Hepatocyte (in vitro differentiated cells): ENCODE data around the gene KRTAP3-1. TPM values are rescaled to one million over a fixed set of nuclear protein-coding genes. Genes with fewer than 3 reads are reported as not detected.

Source experiments
- DNase-seq: peaks from one replicate; pipeline ENCODE4 v3.0.0-alpha.2; 2016; ENCODE audit warnings: low spot score
- H2AFZ ChIP-seq: fragments of 200-600 bp; sonication (generic); 2 replicates; pipeline ENCODE4 v1.6.0; 2016; ENCODE audit warnings: antibody characterized with exemption, mild to moderate bottlenecking
- H3K27ac ChIP-seq: fragments of 200-600 bp; sonication (generic); 2 replicates; pipeline ENCODE4 v1.5.1; 2016; ENCODE audit warnings: mild to moderate bottlenecking
- H3K27me3 ChIP-seq: fragments of 200-600 bp; sonication (generic); 2 replicates; pipeline ENCODE4 v1.6.1; 2016
- H3K36me3 ChIP-seq: fragments of 200-600 bp; sonication (generic); replicated peaks from 2 replicates; pipeline ENCODE4 v1.5.1; 2016; ENCODE audit warnings: low read depth; ENCODE audit not compliant: insufficient read depth
- H3K4me1 ChIP-seq: fragments of 200-600 bp; sonication (generic); 2 replicates; pipeline ENCODE4 v1.5.1; 2016; ENCODE audit warnings: mild to moderate bottlenecking, moderate library complexity; ENCODE audit not compliant: insufficient read depth
- H3K4me2 ChIP-seq: fragments of 200-600 bp; sonication (generic); 2 replicates; pipeline ENCODE4 v1.6.0; 2016
- H3K4me3 ChIP-seq: fragments of 200-600 bp; sonication (generic); 2 replicates; pipeline ENCODE4 v1.5.1; 2016; ENCODE audit warnings: mild to moderate bottlenecking
- H3K79me2 ChIP-seq: fragments of 200-600 bp; sonication (generic); 2 replicates; pipeline ENCODE4 v1.6.0; 2017; ENCODE audit warnings: mild to moderate bottlenecking
- H3K9me2 ChIP-seq: fragments of 200-600 bp; sonication (generic); replicated peaks from 2 replicates; pipeline ENCODE4 v1.6.0; 2017; ENCODE audit warnings: mild to moderate bottlenecking; ENCODE audit not compliant: insufficient read depth
- H3K9me3 ChIP-seq: fragments of 200-600 bp; sonication (generic); 2 replicates; pipeline ENCODE4 v1.5.1; 2016; ENCODE audit warnings: low read depth, mild to moderate bottlenecking
- H4K20me1 ChIP-seq: fragments of 200-600 bp; sonication (generic); 2 replicates; pipeline ENCODE4 v1.6.0; 2016; ENCODE audit warnings: mild to moderate bottlenecking; ENCODE audit not compliant: insufficient read depth, poor library complexity, severe bottlenecking
- CTCF ChIP-seq: fragments of 200-600 bp; sonication (generic); IDR thresholded peaks from 2 replicates; pipeline ENCODE4 v1.5.1; 2016; ENCODE audit warnings: antibody characterized with exemption, mild to moderate bottlenecking; ENCODE audit not compliant: poor library complexity
- EZH2 ChIP-seq: fragments of 200-600 bp; sonication (generic); IDR thresholded peaks from 2 replicates; pipeline ENCODE4 v1.6.1; 2016; ENCODE audit warnings: antibody characterized with exemption, mild to moderate bottlenecking, borderline replicate concordance
- EZH2phosphoT487 ChIP-seq: fragments of 200-600 bp; sonication (generic); IDR thresholded peaks from one replicate; pipeline ENCODE4 v1.6.1; 2018; ENCODE audit warnings: antibody characterized with exemption, mild to moderate bottlenecking, low read depth, moderate library complexity; ENCODE audit not compliant: unreplicated experiment, severe bottlenecking
- WGBS: methylation state at CpG from one replicate; pipeline ENCODE4 v1.1.6; 2016; ENCODE audit warnings: low lambda C conversion rate; ENCODE audit errors: missing lambda C conversion rate; 5-methylcytosine and 5-hydroxymethylcytosine counted together
- polyA plus RNA-seq: library from polyadenylated mRNA; unstranded; fragments of >200 nt; fragmentation: Nextera tagmentation; extraction: Ambion mirVana; gene quantifications from 2 replicates; pipeline ENCODE4 v1.2.1, GENCODE V29; 2016
- total RNA-seq: library from RNA; depleted of rRNA; stranded (reverse); fragments of >200 nt; gene quantifications from 2 replicates; pipeline ENCODE4 v1.2.3, GENCODE V29; 2014

Gene KRTAP3-1
- total and polyA plus RNA-seq, 2 experiments from 2014 or later, result 3.4 TPM; not detected in 1

GRCh38 chr17:40980117-40980516, 28.8 kb downstream of the KRTAP3-1 start:
- Histone ChIP-seq H3K27ac (no peak overlapping the region), H3K4me1 (peaks cover 6% of the 10 kb centered on the region), H3K9me2 (no peaks in the 10 kb centered on the region), H3K36me3 (no peaks in the 10 kb centered on the region), H3K4me2 (peak overlapping the region; percentile 47), H3K79me2 (no peaks in the 10 kb centered on the region), H2AFZ (no peak overlapping the region), H3K27me3 (no peaks in the 10 kb centered on the region), H3K9me3 (no peaks in the 10 kb centered on the region), H3K4me3 (no peak overlapping the region), H4K20me1 (no peaks in the 10 kb centered on the region)
- no peak for DNase-seq
- WGBS, result 69% methylated on average over 3 of the region's 3 CpGs
- TF ChIP-seq EZH2, result no peak
- TF ChIP-seq CTCF, result no peak
- no peak for TF ChIP-seq EZH2phosphoT487

GRCh38 chr17:40978575-40979151, 30.3 kb downstream of the KRTAP3-1 start:
- no peaks in the 10 kb centered on the region for H4K20me1 ChIP-seq
- 84% methylated on average over 13 of the region's 13 CpGs for WGBS
- H3K27me3 ChIP-seq, result no peaks in the 10 kb centered on the region
- no peaks in the 10 kb centered on the region for H3K9me3 ChIP-seq
- no peaks in the 10 kb centered on the region for H3K36me3 ChIP-seq
- H3K9me2 ChIP-seq, result no peaks in the 10 kb centered on the region
- H3K27ac ChIP-seq, result no peak overlapping the region
- H3K4me1 ChIP-seq, result peaks cover 6% of the 10 kb centered on the region
- H3K4me3 ChIP-seq, result no peak overlapping the region
- no peaks in the 10 kb centered on the region for H3K79me2 ChIP-seq
- no peak for DNase-seq
- no peak overlapping the region for H2AFZ ChIP-seq
- no peak overlapping the region for H3K4me2 ChIP-seq
- TF ChIP-seq CTCF (no peak), EZH2 (no peak), EZH2phosphoT487 (no peak)

- H3K4me2 ChIP-seq, result no peak overlapping the region
- TF ChIP-seq CTCF, result no peak
- H3K9me2 ChIP-seq, result no peaks in the 10 kb centered on the region
- no peak overlapping the region for H3K27ac ChIP-seq
- no peaks in the 10 kb centered on the region for H3K9me3 ChIP-seq
- no peaks in the 10 kb centered on the region for H3K27me3 ChIP-seq
- H3K36me3 ChIP-seq, result no peaks in the 10 kb centered on the region
- peaks cover 5% of the 10 kb centered on the region for H3K4me1 ChIP-seq
- no peak for DNase-seq
- no peaks in the 10 kb centered on the region for H3K79me2 ChIP-seq
- no peak overlapping the region for H2AFZ ChIP-seq
- H3K4me3 ChIP-seq, result no peak overlapping the region
- H4K20me1 ChIP-seq, result no peaks in the 10 kb centered on the region
Measured at GRCh38 chr17:40975516-40975915, 33.4 kb downstream of the KRTAP3-1 start.

- Histone ChIP-seq H3K4me1 (no peaks in the 10 kb centered on the region), H3K9me2 (no peaks in the 10 kb centered on the region), H3K36me3 (no peaks in the 10 kb centered on the region), H3K4me3 (no peak overlapping the region), H4K20me1 (no peaks in the 10 kb centered on the region), H3K27ac (no peak overlapping the region), H3K4me2 (no peak overlapping the region), H3K9me3 (no peaks in the 10 kb centered on the region), H2AFZ (no peak overlapping the region), H3K27me3 (no peaks in the 10 kb centered on the region), H3K79me2 (no peaks in the 10 kb centered on the region)
- WGBS, result 100% methylated on average over 1 of the region's 3 CpGs
- TF ChIP-seq EZH2 (no peak), CTCF (no peak), EZH2phosphoT487 (no peak)
- no peak for DNase-seq
Measured at GRCh38 chr17:40974366-40974765, 34.6 kb downstream of the KRTAP3-1 start.
